B cell (primary cell): ENCODE data around the gene TAF1B. TPM values are rescaled to one million over a fixed set of nuclear protein-coding genes. Genes with fewer than 3 reads are reported as not detected.

Experiments used
- ATAC-seq: fragments of 200-7000 bp; cut with Tn5 transposase; one replicate; pipeline ENCODE4 v1.10.0; 2021; ENCODE audit warnings: low read depth, mild to moderate bottlenecking, moderate number of reproducible peaks, moderate library complexity
- CTCF ChIA-PET: fragments of 350-600 bp; sonication (Branson Sonifier 250); formaldehyde crosslinking; loops from one replicate; lab custom pipeline; 2021; ENCODE audit warnings: antibody characterized with exemption, inconsistent platforms; lab: Charles Lee
- POLR2A ChIA-PET: fragments of 350-600 bp; sonication (Branson Sonifier 250); formaldehyde crosslinking; loops from one replicate; lab custom pipeline; 2021; ENCODE audit warnings: antibody characterized with exemption; lab: Charles Lee
- DNase-seq: peaks from one replicate; pipeline ENCODE4 v3.0.0; 2013
- H2AFZ ChIP-seq: 2 replicates; pipeline ENCODE4 v1.6.1; 2012; ENCODE audit warnings: mild to moderate bottlenecking, low read depth, low read length; ENCODE audit not compliant: insufficient read depth, poor library complexity, severe bottlenecking
- H3K27ac ChIP-seq, 2 donors: 1 replicate in 1 of 2; 2 replicates in 1 of 2; pipeline ENCODE4 v1.5.1; 2012 to 2013; ENCODE audit warnings: low read length in 2 of 2, mild to moderate bottlenecking in 2 of 2, moderate library complexity in 1 of 2
- H3K27me3 ChIP-seq, 4 experiments: fragments of 200-600 bp in 1 of 4; sonication (generic) in 1 of 4; replicated peaks in 1 of 4; 1 replicate in 2 of 4; 2 replicates in 2 of 4; pipeline versions ENCODE4 v1.6.1 to v1.7.0; 2013 to 2016; ENCODE audit warnings: low read length in 3 of 4, mild to moderate bottlenecking in 2 of 4, mixed read lengths in 1 of 4, moderate library complexity in 1 of 4; ENCODE audit not compliant: insufficient read depth in 4 of 4, control insufficient read depth in 3 of 4; ENCODE audit errors: control extremely low read depth in 1 of 4
- H3K36me3 ChIP-seq, 2 experiments: replicated peaks in 1 of 2; 1 replicate in 1 of 2; 2 replicates in 1 of 2; pipeline versions ENCODE4 v1.6.1 to v1.7.1; 2013; ENCODE audit warnings: low read length in 1 of 2; ENCODE audit not compliant: insufficient read depth in 2 of 2, control insufficient read depth in 1 of 2; ENCODE audit errors: control extremely low read depth in 1 of 2, extremely low read depth in 1 of 2
- H3K4me1 ChIP-seq, 2 donors: fragments of 200-600 bp in 1 of 2; sonication (generic) in 1 of 2; 1 replicate in 1 of 2; 2 replicates in 1 of 2; pipeline versions ENCODE4 v1.5.1 to v1.6.1; 2013 to 2017; ENCODE audit warnings: low read length in 2 of 2; ENCODE audit not compliant: control insufficient read depth in 2 of 2, insufficient read depth in 2 of 2
- H3K4me2 ChIP-seq: replicated peaks from 2 replicates; pipeline ENCODE3; 2012; ENCODE audit warnings: mild to moderate bottlenecking, low read depth, low read length; ENCODE audit not compliant: poor library complexity, severe bottlenecking
- H3K4me3 ChIP-seq, 5 experiments: fragments of 200-600 bp in 1 of 5; sonication (generic) in 1 of 5; 1 replicate in 3 of 5; 2 replicates in 2 of 5; pipeline versions ENCODE4 v1.5.1 to v1.7.0; 2011 to 2016; ENCODE audit warnings: low read length in 4 of 5, mild to moderate bottlenecking in 4 of 5, low read depth in 2 of 5, control low read depth in 1 of 5, moderate library complexity in 1 of 5; ENCODE audit not compliant: insufficient read depth in 1 of 5; ENCODE audit errors: control extremely low read depth in 1 of 5, extremely low read depth in 1 of 5
- H3K79me2 ChIP-seq: fragments of 200-600 bp; sonication (generic); one replicate; pipeline ENCODE4 v1.6.0; 2016; ENCODE audit warnings: low read length; ENCODE audit not compliant: control insufficient read depth, insufficient read depth
- H3K9ac ChIP-seq: fragments of 200-600 bp; sonication (generic); 2 replicates; pipeline ENCODE4 v1.6.1; 2017; ENCODE audit warnings: mild to moderate bottlenecking, low read length, moderate library complexity
- H3K9me3 ChIP-seq, 3 donors: one replicate each; pipeline versions ENCODE4 v1.6.1 to v1.7.1; 2013; ENCODE audit warnings: low read length in 2 of 3; ENCODE audit not compliant: control insufficient read depth in 2 of 3, insufficient read depth in 1 of 3; ENCODE audit errors: control extremely low read depth in 1 of 3
- H4K20me1 ChIP-seq: 2 replicates; pipeline ENCODE4 v1.6.0; 2012; ENCODE audit warnings: mild to moderate bottlenecking, low read length; ENCODE audit not compliant: insufficient read depth, control insufficient read depth, poor library complexity, severe bottlenecking
- H3K27ac Mint-ChIP-seq: one replicate; pipeline ENCODE4 v1.8.0; 2021; ENCODE audit warnings: mixed read lengths
- H3K27me3 Mint-ChIP-seq: one replicate; pipeline ENCODE4 v1.8.0; 2021; ENCODE audit warnings: mixed read lengths
- H3K4me1 Mint-ChIP-seq: one replicate; pipeline ENCODE4 v1.8.0; 2021; ENCODE audit warnings: mixed read lengths
- H3K4me3 Mint-ChIP-seq: one replicate; pipeline ENCODE4 v1.8.0; 2021; ENCODE audit warnings: mixed read lengths
- H3K9me3 Mint-ChIP-seq: one replicate; pipeline ENCODE4 v1.8.0; 2022; ENCODE audit warnings: mixed read lengths; ENCODE audit not compliant: insufficient read depth
- EZH2 ChIP-seq: IDR thresholded peaks from 2 replicates; pipeline ENCODE4 v1.6.1; 2012; ENCODE audit warnings: borderline replicate concordance, low read depth, mild to moderate bottlenecking, moderate library complexity, low read length; ENCODE audit not compliant: insufficient read depth, poor library complexity, severe bottlenecking
- WGBS: methylation state at CpG from one replicate; pipeline ENCODE4 v1.1.5; 2013; ENCODE audit warnings: missing lambda C conversion rate; ENCODE audit not compliant: insufficient coverage; 5-methylcytosine and 5-hydroxymethylcytosine counted together
- intact Hi-C: fragments of 100-400 bp; cut with micrococcal nuclease; formaldehyde crosslinking; loops from one replicate; pipeline ENCODE4 v1.10.0; 2022
- polyA plus RNA-seq: library from polyadenylated mRNA; depleted of rRNA; stranded (reverse); fragments of >200 nt; gene quantifications from 2 replicates; pipeline ENCODE4 v1.2.3, GENCODE V29; 2012
- total RNA-seq, 2 donors: library from RNA; stranded (reverse); fragments of 120-200 nt in 1 of 2; gene quantifications; 1 replicate in 1 of 2; 2 replicates in 1 of 2; pipeline versions ENCODE4 v1.2.3 to v1.2.4, GENCODE V29; 2013 to 2022
- TF ChIP-seq, protein P1 (sequence below): fragments of 200-600 bp; IDR thresholded peaks from one replicate; pipeline ENCODE4 v1.8.0; 2022; ENCODE audit warnings: antibody characterized with exemption, mild to moderate bottlenecking

The TAF1B gene
- total and polyA plus RNA-seq, 2 donors (not counting 1 experiment from before 2014, with no cell fraction given) = 4.5 to 25.5 TPM

DNA sequence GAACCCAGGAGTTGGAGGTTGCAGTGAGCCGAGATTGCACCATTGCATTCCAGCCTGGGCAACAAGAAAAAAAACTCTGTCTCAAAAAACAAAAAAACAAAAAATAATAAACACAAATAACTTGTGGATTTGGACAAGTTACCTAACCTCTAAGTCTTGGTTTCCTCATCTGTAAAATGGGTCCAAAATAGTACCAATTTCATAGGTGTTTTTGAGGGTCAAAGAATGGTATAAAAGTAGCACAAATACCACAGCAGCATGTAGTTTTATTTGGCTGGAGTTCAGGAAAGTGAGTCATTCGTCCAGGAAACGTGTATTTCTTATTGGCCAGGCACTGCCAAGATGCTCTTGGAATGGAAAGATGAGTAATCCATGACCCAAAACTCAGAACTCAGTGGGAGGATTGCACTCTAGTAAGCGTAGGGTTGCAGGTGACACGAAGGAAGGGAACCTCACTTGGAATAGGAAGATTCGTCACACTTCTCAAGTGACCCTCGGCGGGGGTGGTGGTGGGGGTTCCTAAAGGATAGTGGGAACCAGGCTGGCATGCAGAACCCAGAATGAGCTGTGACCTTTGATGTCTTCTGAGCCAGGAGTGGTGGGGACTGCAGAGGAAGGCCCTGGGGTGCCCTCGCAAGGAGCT is 132.7 kb downstream of the TAF1B start:
- H3K4me3 ChIP-seq = no peak overlapping the region
- intact Hi-C loops = no loop called here
- CTCF ChIA-PET = interaction anchor here (0.7 to 2.6 kb wide), 2 partner anchors 9 to 11 kb away, joined by 4 to 11 read pairs; no protein-coding TSS in a partner anchor
- no peaks in the 10 kb centered on the region for H3K9me3 Mint-ChIP-seq
- H3K9me3 ChIP-seq = peaks cover 0 to 7% (median 0%) of the 10 kb centered on the region in 3 donors
- DNase-seq (no peak), ATAC-seq (no peak)
- no peaks in the 10 kb centered on the region for H3K4me1 Mint-ChIP-seq
- no peaks in the 10 kb centered on the region for H3K36me3 ChIP-seq
- WGBS = 85% methylated on average over 8 of the region's 9 CpGs
- no peak overlapping the region for H3K4me3 Mint-ChIP-seq
- peaks cover 0 to 9% (median 2%) of the 10 kb centered on the region in 4 experiments for H3K27me3 ChIP-seq
- no peaks in the 10 kb centered on the region for H3K79me2 ChIP-seq
- no peak overlapping the region for H3K27ac ChIP-seq
- H3K9ac ChIP-seq = no peak overlapping the region
- H3K27ac Mint-ChIP-seq = no peak overlapping the region
- H3K27me3 Mint-ChIP-seq = peaks cover 28% of the 10 kb centered on the region
- H3K4me1 ChIP-seq = no peaks in the 10 kb centered on the region
- no peak overlapping the region for H3K4me2 ChIP-seq
- no peak overlapping the region for H2AFZ ChIP-seq
- POLR2A ChIA-PET = no interaction called here
- no peaks in the 10 kb centered on the region for H4K20me1 ChIP-seq
- TF ChIP-seq, protein P1, sequence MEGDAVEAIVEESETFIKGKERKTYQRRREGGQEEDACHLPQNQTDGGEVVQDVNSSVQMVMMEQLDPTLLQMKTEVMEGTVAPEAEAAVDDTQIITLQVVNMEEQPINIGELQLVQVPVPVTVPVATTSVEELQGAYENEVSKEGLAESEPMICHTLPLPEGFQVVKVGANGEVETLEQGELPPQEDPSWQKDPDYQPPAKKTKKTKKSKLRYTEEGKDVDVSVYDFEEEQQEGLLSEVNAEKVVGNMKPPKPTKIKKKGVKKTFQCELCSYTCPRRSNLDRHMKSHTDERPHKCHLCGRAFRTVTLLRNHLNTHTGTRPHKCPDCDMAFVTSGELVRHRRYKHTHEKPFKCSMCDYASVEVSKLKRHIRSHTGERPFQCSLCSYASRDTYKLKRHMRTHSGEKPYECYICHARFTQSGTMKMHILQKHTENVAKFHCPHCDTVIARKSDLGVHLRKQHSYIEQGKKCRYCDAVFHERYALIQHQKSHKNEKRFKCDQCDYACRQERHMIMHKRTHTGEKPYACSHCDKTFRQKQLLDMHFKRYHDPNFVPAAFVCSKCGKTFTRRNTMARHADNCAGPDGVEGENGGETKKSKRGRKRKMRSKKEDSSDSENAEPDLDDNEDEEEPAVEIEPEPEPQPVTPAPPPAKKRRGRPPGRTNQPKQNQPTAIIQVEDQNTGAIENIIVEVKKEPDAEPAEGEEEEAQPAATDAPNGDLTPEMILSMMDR = no peak
- TF ChIP-seq EZH2 = no peak

DNA sequence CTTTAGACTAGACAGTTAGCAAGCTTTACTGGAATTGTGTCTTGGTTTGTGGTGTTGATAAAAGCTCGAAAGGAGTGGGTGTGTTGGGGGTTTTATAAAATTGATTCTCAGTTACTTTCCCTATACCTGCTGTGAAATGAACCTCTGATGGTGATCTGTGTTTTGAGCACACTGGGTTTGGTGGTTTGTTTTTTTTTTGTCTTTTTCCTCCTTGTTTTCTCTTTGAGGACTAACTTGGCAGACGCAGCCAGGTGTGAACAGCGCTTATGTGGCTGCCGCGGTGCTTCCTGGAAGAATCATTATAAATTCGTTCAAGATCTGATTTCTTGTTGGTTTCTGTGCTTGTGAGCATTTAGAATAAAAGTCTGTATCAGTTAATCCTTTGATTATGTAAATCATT is 136.7 kb downstream of the TAF1B start:
- Histone ChIP-seq H3K27ac (no peak overlapping the region), H3K36me3 (no peaks in the 10 kb centered on the region), H3K27me3 (peaks cover 0 to 7% (median 2%) of the 10 kb centered on the region in 4 experiments), H3K9ac (no peak overlapping the region), H3K79me2 (no peaks in the 10 kb centered on the region), H2AFZ (no peak overlapping the region), H3K9me3 (peaks cover 0 to 7% (median 0%) of the 10 kb centered on the region in 3 donors), H3K4me3 (no peak overlapping the region), H3K4me1 (peaks cover 5 to 6% of the 10 kb centered on the region in 2 donors), H3K4me2 (no peak overlapping the region), H4K20me1 (no peaks in the 10 kb centered on the region)
- Mint-ChIP-seq H3K4me3 (no peak overlapping the region), H3K27ac (no peak overlapping the region), H3K4me1 (peaks cover 4% of the 10 kb centered on the region), H3K27me3 (peaks cover 29% of the 10 kb centered on the region), H3K9me3 (no peaks in the 10 kb centered on the region)
- TF ChIP-seq, protein P1 = no peak
- no peak for TF ChIP-seq EZH2
- WGBS = no CpG with 5 or more reads among the region's 6 CpGs
- ChIA-PET CTCF (interaction anchor here (1.7 kb wide), 1 partner anchor 68 kb away, joined by 11 read pairs; no protein-coding TSS in a partner anchor), POLR2A (no interaction called here)
- DNase-seq = no peak
- ATAC-seq = no peak
- intact Hi-C loops = loop anchor here (5.0 kb wide), 1 partner anchor 687 kb away; no protein-coding TSS in a partner anchor
